GM12878 (cell line): ENCODE results near the gene IL18RAP. TPM values are rescaled to one million over a fixed set of nuclear protein-coding genes. Genes with fewer than 3 reads are reported as not detected.
A peak's percentile ranks its signal among the peaks of the same experiment; 100 is the strongest.

Experiments
- ATAC-seq: fragments of 200-7000 bp; cut with Tn5 transposase; 3 replicates; pipeline ENCODE4 v1.9.1; 2020; ENCODE audit warnings: mild to moderate bottlenecking, moderate library complexity
- BruUV-seq: library from RNA; stranded (reverse); fragments of 400-500 nt; replicated peaks from 2 replicates; lab custom pipeline; 2021; lab: Mats Ljungman, UMichigan
- CTCF ChIA-PET: fragments of 300-600 bp; sonication (Branson Sonifier 250); formaldehyde crosslinking; extraction: SDS; loops from one replicate; lab custom pipeline; 2021; ENCODE audit warnings: inconsistent platforms; lab: Yijun Ruan, JAX
- POLR2A ChIA-PET: fragments of 350-600 bp; formaldehyde crosslinking; extraction: SDS; loops from one replicate; lab custom pipeline; 2021; ENCODE audit warnings: inconsistent platforms; lab: Charles Lee
- RAD21 ChIA-PET: fragments of 300-600 bp; sonication (Branson Sonifier 250); formaldehyde crosslinking; loops from one replicate; lab custom pipeline; 2023; ENCODE audit warnings: antibody characterized with exemption; ENCODE audit not compliant: unreplicated experiment; lab: Charles Lee
- SMC1A ChIA-PET: fragments of 300-600 bp; sonication (Branson Sonifier 250); formaldehyde crosslinking; loops from one replicate; lab custom pipeline; 2023; ENCODE audit not compliant: unreplicated experiment, uncharacterized antibody; lab: Charles Lee
- DNase-seq: peaks from one replicate; pipeline ENCODE4 v3.0.0-alpha.2; 2011; ENCODE audit warnings: low read depth, low spot score
- FAIRE-seq: peaks from 3 replicates; lab custom pipeline; 2011; peaks lifted over from hg19 to GRCh38; lab: Jason Lieb, UNC
- H2AFZ ChIP-seq: 2 replicates; pipeline ENCODE4 v1.6.0; 2011; ENCODE audit warnings: low read depth, low read length, control low read depth; ENCODE audit not compliant: control insufficient read depth
- H3K27ac ChIP-seq: 2 replicates; pipeline ENCODE4 v1.5.1; 2011; ENCODE audit warnings: control low read depth; ENCODE audit not compliant: control insufficient read depth, insufficient read depth
- H3K27me3 ChIP-seq, 2 experiments: replicated peaks in 1 of 2; 2 replicates each; pipeline versions ENCODE4 v1.6.0 to v1.6.1; 2011; ENCODE audit warnings: low read length in 1 of 2; ENCODE audit not compliant: control insufficient read depth in 2 of 2, insufficient read depth in 2 of 2
- H3K36me3 ChIP-seq, 2 experiments: 2 replicates each; pipeline ENCODE4 v1.5.1; 2011; ENCODE audit warnings: low read length in 1 of 2; ENCODE audit not compliant: control insufficient read depth in 2 of 2, insufficient read depth in 2 of 2
- H3K4me1 ChIP-seq: 2 replicates; pipeline ENCODE4 v1.6.1; 2011; ENCODE audit warnings: mild to moderate bottlenecking, low read length, moderate library complexity, mixed read lengths; ENCODE audit not compliant: control insufficient read depth, insufficient read depth
- H3K4me2 ChIP-seq: 2 replicates; pipeline ENCODE4 v1.6.0; 2011; ENCODE audit warnings: control low read depth; ENCODE audit not compliant: control insufficient read depth, insufficient read depth
- H3K4me3 ChIP-seq: fragments of 200-600 bp; sonication (generic); 2 replicates; pipeline ENCODE4 v1.5.1; 2016
- H3K79me2 ChIP-seq: 2 replicates; pipeline ENCODE4 v1.6.0; 2011; ENCODE audit warnings: low read length; ENCODE audit not compliant: control insufficient read depth, insufficient read depth
- H3K9ac ChIP-seq: 2 replicates; pipeline ENCODE4 v1.8.0; 2011; ENCODE audit warnings: low read length, control low read depth, mixed read lengths; ENCODE audit not compliant: control insufficient read depth, insufficient read depth
- H3K9me3 ChIP-seq: replicated peaks from 3 replicates; pipeline ENCODE4 v1.5.1; 2011; ENCODE audit warnings: mild to moderate bottlenecking, low read length; ENCODE audit not compliant: control insufficient read depth, insufficient read depth
- H4K20me1 ChIP-seq: 2 replicates; pipeline ENCODE4 v1.6.0; 2011; ENCODE audit not compliant: control insufficient read depth, insufficient read depth
- HSF1 ChIP-seq: fragments of 150-350 bp; IDR thresholded peaks from 2 replicates; pipeline ENCODE4 v1.6.1; 2014; ENCODE audit warnings: mild to moderate bottlenecking, low read depth, low read length
- IKZF1 ChIP-seq: fragments of 450-650 bp; conservative IDR thresholded peaks from 2 replicates; pipeline ENCODE4 v1.6.1; 2017; ENCODE audit warnings: antibody characterized with exemption, mild to moderate bottlenecking
- IRF4 ChIP-seq: IDR thresholded peaks from 2 replicates; pipeline ENCODE4 v1.6.1; 2011; ENCODE audit warnings: low read depth, low read length
- JUNB ChIP-seq: IDR thresholded peaks from 2 replicates; pipeline ENCODE4 v1.6.1; 2016; ENCODE audit warnings: antibody characterized with exemption, mild to moderate bottlenecking
- KDM1A ChIP-seq: fragments of 200-600 bp; sonication (generic); IDR thresholded peaks from 2 replicates; pipeline ENCODE4 v1.6.1; 2016; ENCODE audit warnings: borderline replicate concordance
- KLF5 ChIP-seq: fragments of 450-650 bp; IDR thresholded peaks from 2 replicates; pipeline ENCODE4 v1.6.1; 2014; ENCODE audit warnings: mild to moderate bottlenecking; ENCODE audit not compliant: partially characterized antibody
- MYB ChIP-seq: fragments of 150-350 bp; IDR thresholded peaks from 2 replicates; pipeline ENCODE4 v1.6.1; 2014; ENCODE audit warnings: mild to moderate bottlenecking, low read depth, low read length, borderline replicate concordance
- MYC ChIP-seq: IDR thresholded peaks from 2 replicates; pipeline ENCODE4 v1.6.1; 2011; ENCODE audit warnings: mild to moderate bottlenecking, low read length, moderate library complexity, inconsistent platforms; ENCODE audit not compliant: insufficient read depth, insufficient replicate concordance, insufficient read length, severe bottlenecking
- NR2C1 ChIP-seq: fragments of 450-650 bp; IDR thresholded peaks from 2 replicates; pipeline ENCODE4 v1.6.1; 2017; ENCODE audit warnings: antibody characterized with exemption, mild to moderate bottlenecking, moderate library complexity
- NRF1 ChIP-seq: conservative IDR thresholded peaks from 2 replicates; pipeline ENCODE4 v1.6.1; 2011; ENCODE audit warnings: mild to moderate bottlenecking, low read depth, low read length, improper control_type of control experiment
- PAX8 ChIP-seq: fragments of 450-650 bp; IDR thresholded peaks from 2 replicates; pipeline ENCODE4 v1.6.1; 2017; ENCODE audit warnings: mild to moderate bottlenecking, moderate library complexity
- RAD51 ChIP-seq: fragments of 450-650 bp; IDR thresholded peaks from 2 replicates; pipeline ENCODE4 v1.6.1; 2016; ENCODE audit warnings: moderate library complexity, mild to moderate bottlenecking, inconsistent platforms
- RFX5 ChIP-seq: IDR thresholded peaks from 2 replicates; pipeline ENCODE4 v1.6.1; 2011; ENCODE audit warnings: low read depth, low read length, improper control_type of control experiment
- STAT1 ChIP-seq: fragments of 450-650 bp; conservative IDR thresholded peaks from 2 replicates; pipeline ENCODE4 v1.6.1; 2014; ENCODE audit warnings: antibody characterized with exemption, mild to moderate bottlenecking
- SUPT20H ChIP-seq: IDR thresholded peaks from 2 replicates; pipeline ENCODE4 v1.6.1; 2011; ENCODE audit warnings: low read depth, mild to moderate bottlenecking, low read length, moderate library complexity, borderline replicate concordance; ENCODE audit not compliant: control insufficient read depth
- TBL1XR1 ChIP-seq: IDR thresholded peaks from 2 replicates; pipeline ENCODE4 v1.6.1; 2012; ENCODE audit warnings: low read depth, low read length, improper control_type of control experiment
- TCF3 ChIP-seq: IDR thresholded peaks from 2 replicates; pipeline ENCODE4 v1.6.1; 2012; ENCODE audit warnings: low read depth, mild to moderate bottlenecking, low read length, borderline replicate concordance; ENCODE audit not compliant: insufficient read depth
- WGBS: methylation state at CpG from one replicate; pipeline ENCODE4 v1.1.6; 2016; ENCODE audit warnings: low lambda C conversion rate; ENCODE audit not compliant: insufficient replicate concordance, insufficient coverage; ENCODE audit errors: missing lambda C conversion rate; 5-methylcytosine and 5-hydroxymethylcytosine counted together
- in situ Hi-C: fragments of 300-500 bp; cut with MboI; formaldehyde crosslinking; loops from 9 replicates; pipeline ENCODE4 v1.14.3; 2018; ENCODE audit warnings: mixed read lengths
- intact Hi-C: fragments of 100-400 bp; cut with micrococcal nuclease; formaldehyde crosslinking; loops from one replicate; pipeline ENCODE4 v1.14.2; 2022; ENCODE audit not compliant: unreplicated experiment
- polyA plus RNA-seq, 11 experiments: library from polyadenylated mRNA; depleted of rRNA in 4 of 11; unstranded in 6 of 11; stranded (reverse) in 5 of 11; fragments of >200 nt; fragmentation: Nextera tagmentation in 4 of 11; fragmentation: Illumina TruSeq in 1 of 11; extraction: Ambion mirVana in 4 of 11; extraction: Trizol in 1 of 11; gene quantifications; 1 replicate in 1 of 11; 2 replicates in 10 of 11; pipeline versions ENCODE4 v1.2.1 to v1.2.3, GENCODE V29; 2011 to 2016; ENCODE audit warnings: inconsistent platforms in 2 of 11, missing spikeins in 2 of 11, low read depth in 1 of 11
- total RNA-seq, 4 experiments: library from RNA; depleted of rRNA in 3 of 4; stranded (reverse); fragments of >200 nt in 3 of 4; fragmentation: Illumina TruSeq in 1 of 4; extraction: Trizol in 1 of 4; gene quantifications; 2 replicates each; pipeline versions ENCODE4 v1.2.1 to v1.2.3, GENCODE V29; 2013 to 2021

Gene IL18RAP
- total and polyA plus RNA-seq, 10 of the 15 experiments (the other 5 are each of a cell fraction or from before 2014, with no cell fraction given) = 0.37 to 1.6 (median 0.75) TPM; not detected in 1

- no peak overlapping the region for H3K9ac ChIP-seq
- no peak for ATAC-seq
- intact Hi-C loops = no loop called here
- DNase-seq = no peak
- no peaks in the 10 kb centered on the region for H3K4me1 ChIP-seq
- WGBS = 64% methylated on average over 5 of the region's 5 CpGs
- no peak for FAIRE-seq
- no peak overlapping the region for H3K27ac ChIP-seq
- H3K79me2 ChIP-seq = no peaks in the 10 kb centered on the region
- H3K4me3 ChIP-seq = no peak overlapping the region
- in situ Hi-C loops = loop anchor here (25.0 kb wide), 1 partner anchor 1051 kb away; no protein-coding TSS in a partner anchor
- SMC1A ChIA-PET = no interaction called here
- POLR2A ChIA-PET = no interaction called here
- BruUV-seq = no TSS peak
- no peaks in the 10 kb centered on the region for H3K36me3 ChIP-seq
- H3K27me3 ChIP-seq = no peaks in the 10 kb centered on the region; a peak in 1 of 4 replicates
- RAD21 ChIA-PET = no interaction called here
- CTCF ChIA-PET = interaction anchor here (6.8 kb wide), 1 partner anchor 9 kb away, joined by 38 read pairs; the partner anchor contains the start of gene SLC9A4
- TF ChIP-seq RAD51 = peak; percentile 74
- no peak for TF ChIP-seq MYB
- H3K9me3 ChIP-seq = no peaks in the 10 kb centered on the region
- H3K4me2 ChIP-seq = no peak overlapping the region
- H2AFZ ChIP-seq = no peak overlapping the region
- no peaks in the 10 kb centered on the region for H4K20me1 ChIP-seq
Measured at GRCh38 chr2:102463160-102463559, 40.2 kb downstream of the IL18RAP start.

GRCh38 chr2:102470168-102470567 lies 47.2 kb downstream of the IL18RAP start:
- H3K4me1 ChIP-seq = no peaks in the 10 kb centered on the region
- H2AFZ ChIP-seq = no peak overlapping the region
- H3K79me2 ChIP-seq = no peaks in the 10 kb centered on the region
- no peak for FAIRE-seq
- no peak for DNase-seq
- H3K36me3 ChIP-seq = no peaks in the 10 kb centered on the region
- no TSS peak for BruUV-seq
- H3K27me3 ChIP-seq = peaks cover 0 to 2% of the 10 kb centered on the region in 2 experiments; a peak in 1 of 4 replicates
- no peaks in the 10 kb centered on the region for H4K20me1 ChIP-seq
- RAD21 ChIA-PET = no interaction called here
- intact Hi-C loops = loop anchor here (5.0 kb wide), 1 partner anchor 232 kb away; no protein-coding TSS in a partner anchor
- no peak overlapping the region for H3K4me3 ChIP-seq
- H3K4me2 ChIP-seq = no peak overlapping the region
- POLR2A ChIA-PET = no interaction called here
- H3K9me3 ChIP-seq = no peaks in the 10 kb centered on the region; the same call in 2 of the 3 replicates
- H3K27ac ChIP-seq = no peak overlapping the region
- no peak overlapping the region for H3K9ac ChIP-seq
- SMC1A ChIA-PET = interaction anchor here (0.9 kb wide), 1 partner anchor 146 kb away, joined by 4 read pairs; no protein-coding TSS in a partner anchor
- CTCF ChIA-PET = interaction anchor here (0.6 to 6.0 kb wide), 6 partner anchors 14 to 1088 kb away, joined by 3 to 30 read pairs (median 3); no protein-coding TSS in a partner anchor
- no peak for ATAC-seq
- WGBS = 0% methylated on average over 1 of the region's 1 CpG
- in situ Hi-C loops = loop anchor here (10.0 to 25.0 kb wide), 2 partner anchors 145 to 1058 kb away; partner anchors contain the start of gene SLC9A2
- TF ChIP-seq STAT1 = no peak
- TF ChIP-seq JUNB = no peak
- TF ChIP-seq KDM1A = no peak
- no peak for TF ChIP-seq PAX8
- TF ChIP-seq KLF5 = no peak
- no peak for TF ChIP-seq SUPT20H
- no peak for TF ChIP-seq MYB
- no peak for TF ChIP-seq TCF3
- no peak for TF ChIP-seq MYC
- no peak for TF ChIP-seq TBL1XR1
- TF ChIP-seq NRF1 = no peak
- no peak for TF ChIP-seq IKZF1
- TF ChIP-seq RFX5 = no peak
- no peak for TF ChIP-seq HSF1
- no peak for TF ChIP-seq NR2C1
- TF ChIP-seq IRF4 = no peak
